Measurements from ENCODE around the gene PLCB1. TPM values are rescaled to one million over a fixed set of nuclear protein-coding genes. Genes with fewer than 3 reads are reported as not detected.

The PLCB1 gene
- total RNA-seq, 2 experiments from 2014 or later: 3.1 to 3.6 TPM

DNA sequence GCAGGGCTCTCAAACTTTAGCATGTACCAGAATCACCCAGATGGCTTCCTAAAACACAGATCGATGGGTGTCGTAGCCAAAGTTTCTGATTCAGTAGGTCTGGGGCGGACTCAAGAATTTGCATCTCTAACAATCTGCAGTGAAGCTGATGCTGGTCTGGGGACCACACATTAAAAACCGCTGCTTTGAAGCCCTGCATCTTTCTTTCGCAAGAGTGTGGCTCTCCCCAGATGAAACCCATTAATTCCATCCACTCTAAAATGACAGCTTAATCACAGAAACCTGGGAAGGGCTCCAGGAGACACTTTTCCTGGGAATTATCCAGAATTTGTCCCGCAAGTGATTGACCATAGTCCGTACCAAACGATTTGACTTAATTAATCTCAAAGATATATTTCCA is 617.0 kb downstream of the PLCB1 start:
- Mint-ChIP-seq H3K36me3 (ENCODE audit: low read depth) (no peaks in the 10 kb centered on the region), H3K27ac (no peak overlapping the region), H3K9me3 (no peaks in the 10 kb centered on the region), H3K4me3 (no peak overlapping the region), H3K27me3 (no peaks in the 10 kb centered on the region), H3K4me1 (ENCODE audit: low read depth) (peaks cover 6% of the 10 kb centered on the region)
- intact Hi-C loops (cut with micrococcal nuclease): no loop called here
- ATAC-seq (no peak), DNase-seq (no peak)
- ChIA-PET POLR2A (no interaction called here), CTCF (interaction anchor here (2.3 to 3.3 kb wide), 2 partner anchors 11 to 27 kb away, joined by 13 to 21 read pairs; no protein-coding TSS in a partner anchor)
- no peak for TF ChIP-seq CTCF (IDR thresholded peaks at IDR 0.05)

GRCh38 chr20:8749986-8750385 is 617.9 kb downstream of the PLCB1 start:
- H3K9me3 Mint-ChIP-seq: no peaks in the 10 kb centered on the region
- ChIA-PET CTCF (interaction anchor here (0.7 to 3.3 kb wide), 4 partner anchors 10 to 432 kb away, joined by 3 to 21 read pairs (median 8); no protein-coding TSS in a partner anchor), POLR2A (no interaction called here)

DNA sequence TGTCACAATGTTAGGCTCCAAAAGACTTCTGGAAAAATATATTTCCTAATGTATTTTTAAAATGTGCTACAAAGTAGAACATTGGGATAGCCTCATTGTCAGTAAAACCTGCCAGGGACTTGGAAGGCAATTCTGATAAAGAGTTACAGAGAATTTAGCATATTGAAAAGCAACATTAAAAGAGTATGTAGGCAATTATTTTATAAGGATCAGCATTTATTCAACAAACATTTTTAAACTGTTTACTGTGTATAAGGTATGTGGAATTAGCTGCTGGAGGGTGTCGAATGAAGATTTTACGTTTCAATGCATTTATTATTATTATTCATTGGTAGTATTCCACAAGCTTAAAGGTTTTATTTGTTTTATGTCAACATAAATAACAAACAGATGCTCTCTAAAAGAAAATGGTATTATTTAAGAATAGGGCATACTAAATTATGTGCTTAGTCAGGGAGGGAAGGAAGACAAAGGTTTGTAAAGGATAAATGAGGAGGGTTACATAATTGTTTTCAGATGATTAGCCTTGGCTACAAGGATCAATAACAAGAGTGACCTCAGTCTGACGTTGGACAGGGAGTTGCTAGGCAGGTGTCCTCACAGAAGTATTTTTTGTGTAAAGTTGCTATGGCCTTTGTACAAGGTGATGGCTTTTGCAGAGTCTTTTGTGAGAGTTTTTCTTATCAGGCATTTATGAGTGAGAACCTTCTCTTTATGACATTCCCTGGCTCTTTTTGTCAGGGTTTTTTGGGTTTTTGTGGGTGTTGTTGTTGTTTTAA is 623.5 kb downstream of the PLCB1 start:
- no peaks in the 10 kb centered on the region for H3K9me3 Mint-ChIP-seq
- H3K27me3 Mint-ChIP-seq: no peaks in the 10 kb centered on the region
- no peak overlapping the region for H3K27ac Mint-ChIP-seq
- peaks cover 3% of the 10 kb centered on the region for H3K4me1 Mint-ChIP-seq (ENCODE audit: low read depth)
- ChIA-PET POLR2A (no interaction called here), CTCF (no interaction called here)
- intact Hi-C loops (cut with micrococcal nuclease): no loop called here
- ATAC-seq (no peak), DNase-seq (no peak)
- H3K4me3 Mint-ChIP-seq: no peak overlapping the region
- no peaks in the 10 kb centered on the region for H3K36me3 Mint-ChIP-seq (ENCODE audit: low read depth)
- no peak for TF ChIP-seq CTCF (IDR thresholded peaks at IDR 0.05)

More at GRCh38 chr20:8749986-8750385, 617.9 kb downstream of the PLCB1 start:
- ATAC-seq (no peak), DNase-seq (no peak)
- Mint-ChIP-seq H3K4me1 (ENCODE audit: low read depth) (peaks cover 2% of the 10 kb centered on the region), H3K36me3 (ENCODE audit: low read depth) (no peaks in the 10 kb centered on the region), H3K27ac (no peak overlapping the region), H3K4me3 (no peak overlapping the region), H3K27me3 (no peaks in the 10 kb centered on the region)
- TF ChIP-seq CTCF (IDR thresholded peaks at IDR 0.05): no peak
- intact Hi-C loops (cut with micrococcal nuclease): no loop called here

DNA sequence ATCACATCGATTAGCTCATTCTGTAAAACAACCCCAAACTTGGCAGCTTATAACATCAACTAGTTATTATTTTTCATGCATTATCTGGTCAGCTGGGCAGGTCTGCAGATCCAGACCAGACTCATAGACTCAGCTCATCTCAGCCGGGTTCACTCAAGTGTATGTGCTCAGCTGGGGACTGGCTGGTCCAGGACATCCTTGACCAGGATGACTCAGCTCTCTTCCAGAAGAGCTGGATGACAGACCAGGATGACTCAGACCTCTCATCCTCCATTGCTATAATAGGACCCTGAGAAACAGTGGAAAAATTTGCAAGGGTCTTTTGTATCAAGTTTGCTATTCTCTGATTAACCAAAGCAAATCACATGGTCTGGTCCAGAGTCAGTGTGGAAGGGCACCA is 624.3 kb downstream of the PLCB1 start:
- no peak for TF ChIP-seq CTCF (IDR thresholded peaks at IDR 0.05)
- peaks cover 3% of the 10 kb centered on the region for H3K4me1 Mint-ChIP-seq (ENCODE audit: low read depth)
- no peaks in the 10 kb centered on the region for H3K9me3 Mint-ChIP-seq
- no peaks in the 10 kb centered on the region for H3K36me3 Mint-ChIP-seq (ENCODE audit: low read depth)
- H3K27ac Mint-ChIP-seq: no peak overlapping the region
- ChIA-PET POLR2A (no interaction called here), CTCF (no interaction called here)
- H3K27me3 Mint-ChIP-seq: no peaks in the 10 kb centered on the region
- DNase-seq (no peak), ATAC-seq (no peak)
- no peak overlapping the region for H3K4me3 Mint-ChIP-seq
- intact Hi-C loops (cut with micrococcal nuclease): no loop called here

DNA sequence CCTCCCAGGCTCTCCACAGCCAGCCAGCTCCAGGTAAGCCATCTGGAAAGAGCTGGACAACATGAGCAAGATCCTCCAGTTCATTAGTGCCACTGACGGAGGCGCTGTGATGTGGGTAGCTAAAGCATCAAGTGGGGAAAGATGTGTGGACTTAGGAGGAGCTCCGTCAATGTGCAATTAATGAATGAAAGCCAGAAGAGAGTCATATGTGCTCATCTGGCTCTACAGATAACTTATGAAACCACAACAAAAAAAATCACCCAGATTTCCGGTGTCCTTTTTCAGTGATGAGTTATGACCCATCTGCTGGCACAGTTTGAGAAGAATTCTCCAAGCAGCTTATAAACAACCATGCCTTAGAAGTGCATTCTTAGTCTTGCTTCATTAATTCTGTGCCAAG is 625.1 kb downstream of the PLCB1 start:
- Mint-ChIP-seq H3K27ac (no peak overlapping the region), H3K4me3 (no peak overlapping the region), H3K4me1 (ENCODE audit: low read depth) (peaks cover 3% of the 10 kb centered on the region), H3K36me3 (ENCODE audit: low read depth) (no peaks in the 10 kb centered on the region), H3K9me3 (no peaks in the 10 kb centered on the region), H3K27me3 (no peaks in the 10 kb centered on the region)
- no peak for ATAC-seq
- ChIA-PET CTCF (interaction anchor here (1.3 kb wide), 1 partner anchor 619 kb away, joined by 3 read pairs; no protein-coding TSS in a partner anchor), POLR2A (no interaction called here)
- no peak for DNase-seq
- intact Hi-C loops (cut with micrococcal nuclease): no loop called here
- TF ChIP-seq CTCF (IDR thresholded peaks at IDR 0.05): no peak
